ENCODE data around the gene ARHGAP23.

Gene ARHGAP23

DNA sequence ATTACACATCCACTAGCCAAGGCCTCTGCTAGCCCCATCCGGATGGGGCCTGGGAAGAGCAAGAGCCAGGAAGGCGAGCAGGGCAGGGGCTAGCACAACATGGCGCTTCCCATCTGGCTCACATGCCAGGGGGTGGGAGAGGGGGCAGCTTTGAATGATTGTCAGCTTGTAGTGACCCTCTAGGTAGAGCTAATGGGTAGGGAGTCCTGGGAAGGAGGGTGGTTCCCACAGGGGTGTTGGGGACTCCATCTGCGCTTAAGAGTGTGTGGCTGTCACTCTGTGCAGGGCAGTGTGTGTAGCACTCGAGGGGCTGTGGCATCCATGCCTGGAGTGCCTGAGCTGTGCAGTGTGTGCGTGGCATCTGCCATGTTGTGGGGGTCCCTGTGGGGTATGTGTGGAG lies 24.5 kb downstream of the ARHGAP23 start:
- ATAC-seq, result no peak
- TF ChIP-seq, protein P1, sequence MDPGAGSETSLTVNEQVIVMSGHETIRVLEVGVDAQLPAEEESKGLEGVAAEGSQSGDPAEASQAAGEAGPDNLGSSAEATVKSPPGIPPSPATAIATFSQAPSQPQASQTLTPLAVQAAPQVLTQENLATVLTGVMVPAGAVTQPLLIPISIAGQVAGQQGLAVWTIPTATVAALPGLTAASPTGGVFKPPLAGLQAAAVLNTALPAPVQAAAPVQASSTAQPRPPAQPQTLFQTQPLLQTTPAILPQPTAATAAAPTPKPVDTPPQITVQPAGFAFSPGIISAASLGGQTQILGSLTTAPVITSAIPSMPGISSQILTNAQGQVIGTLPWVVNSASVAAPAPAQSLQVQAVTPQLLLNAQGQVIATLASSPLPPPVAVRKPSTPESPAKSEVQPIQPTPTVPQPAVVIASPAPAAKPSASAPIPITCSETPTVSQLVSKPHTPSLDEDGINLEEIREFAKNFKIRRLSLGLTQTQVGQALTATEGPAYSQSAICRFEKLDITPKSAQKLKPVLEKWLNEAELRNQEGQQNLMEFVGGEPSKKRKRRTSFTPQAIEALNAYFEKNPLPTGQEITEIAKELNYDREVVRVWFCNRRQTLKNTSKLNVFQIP (CRISPR knock-in tag; IDR thresholded peaks at IDR 0.05; ENCODE audit: borderline replicate concordance, low read depth), result no peak
- TF ChIP-seq ZNF8 (CRISPR knock-in tag; IDR thresholded peaks at IDR 0.05) (no peak), ZFP3 (CRISPR knock-in tag; IDR thresholded peaks at IDR 0.05) (no peak), TOX (CRISPR knock-in tag; IDR thresholded peaks at IDR 0.05; ENCODE audit: borderline replicate concordance) (no peak), ZFP30 (CRISPR knock-in tag; IDR thresholded peaks at IDR 0.05) (no peak), CSDC2 (CRISPR knock-in tag; IDR thresholded peaks at IDR 0.05) (no peak), ZC3H10 (CRISPR knock-in tag; IDR thresholded peaks at IDR 0.05) (no peak), SNAI2 (CRISPR knock-in tag; IDR thresholded peaks at IDR 0.05) (no peak), GLIS3 (CRISPR knock-in tag; IDR thresholded peaks at IDR 0.05) (no peak), ISL1 (CRISPR knock-in tag; IDR thresholded peaks at IDR 0.05) (no peak)
- TF ChIP-seq, protein P2, sequence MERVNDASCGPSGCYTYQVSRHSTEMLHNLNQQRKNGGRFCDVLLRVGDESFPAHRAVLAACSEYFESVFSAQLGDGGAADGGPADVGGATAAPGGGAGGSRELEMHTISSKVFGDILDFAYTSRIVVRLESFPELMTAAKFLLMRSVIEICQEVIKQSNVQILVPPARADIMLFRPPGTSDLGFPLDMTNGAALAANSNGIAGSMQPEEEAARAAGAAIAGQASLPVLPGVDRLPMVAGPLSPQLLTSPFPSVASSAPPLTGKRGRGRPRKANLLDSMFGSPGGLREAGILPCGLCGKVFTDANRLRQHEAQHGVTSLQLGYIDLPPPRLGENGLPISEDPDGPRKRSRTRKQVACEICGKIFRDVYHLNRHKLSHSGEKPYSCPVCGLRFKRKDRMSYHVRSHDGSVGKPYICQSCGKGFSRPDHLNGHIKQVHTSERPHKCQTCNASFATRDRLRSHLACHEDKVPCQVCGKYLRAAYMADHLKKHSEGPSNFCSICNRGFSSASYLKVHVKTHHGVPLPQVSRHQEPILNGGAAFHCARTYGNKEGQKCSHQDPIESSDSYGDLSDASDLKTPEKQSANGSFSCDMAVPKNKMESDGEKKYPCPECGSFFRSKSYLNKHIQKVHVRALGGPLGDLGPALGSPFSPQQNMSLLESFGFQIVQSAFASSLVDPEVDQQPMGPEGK (CRISPR knock-in tag; IDR thresholded peaks at IDR 0.05; ENCODE audit: borderline replicate concordance), result no peak
- TF ChIP-seq, protein P3, sequence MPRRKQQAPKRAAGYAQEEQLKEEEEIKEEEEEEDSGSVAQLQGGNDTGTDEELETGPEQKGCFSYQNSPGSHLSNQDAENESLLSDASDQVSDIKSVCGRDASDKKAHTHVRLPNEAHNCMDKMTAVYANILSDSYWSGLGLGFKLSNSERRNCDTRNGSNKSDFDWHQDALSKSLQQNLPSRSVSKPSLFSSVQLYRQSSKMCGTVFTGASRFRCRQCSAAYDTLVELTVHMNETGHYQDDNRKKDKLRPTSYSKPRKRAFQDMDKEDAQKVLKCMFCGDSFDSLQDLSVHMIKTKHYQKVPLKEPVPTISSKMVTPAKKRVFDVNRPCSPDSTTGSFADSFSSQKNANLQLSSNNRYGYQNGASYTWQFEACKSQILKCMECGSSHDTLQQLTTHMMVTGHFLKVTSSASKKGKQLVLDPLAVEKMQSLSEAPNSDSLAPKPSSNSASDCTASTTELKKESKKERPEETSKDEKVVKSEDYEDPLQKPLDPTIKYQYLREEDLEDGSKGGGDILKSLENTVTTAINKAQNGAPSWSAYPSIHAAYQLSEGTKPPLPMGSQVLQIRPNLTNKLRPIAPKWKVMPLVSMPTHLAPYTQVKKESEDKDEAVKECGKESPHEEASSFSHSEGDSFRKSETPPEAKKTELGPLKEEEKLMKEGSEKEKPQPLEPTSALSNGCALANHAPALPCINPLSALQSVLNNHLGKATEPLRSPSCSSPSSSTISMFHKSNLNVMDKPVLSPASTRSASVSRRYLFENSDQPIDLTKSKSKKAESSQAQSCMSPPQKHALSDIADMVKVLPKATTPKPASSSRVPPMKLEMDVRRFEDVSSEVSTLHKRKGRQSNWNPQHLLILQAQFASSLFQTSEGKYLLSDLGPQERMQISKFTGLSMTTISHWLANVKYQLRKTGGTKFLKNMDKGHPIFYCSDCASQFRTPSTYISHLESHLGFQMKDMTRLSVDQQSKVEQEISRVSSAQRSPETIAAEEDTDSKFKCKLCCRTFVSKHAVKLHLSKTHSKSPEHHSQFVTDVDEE (CRISPR knock-in tag; IDR thresholded peaks at IDR 0.05), result no peak
- TF ChIP-seq, protein P4, sequence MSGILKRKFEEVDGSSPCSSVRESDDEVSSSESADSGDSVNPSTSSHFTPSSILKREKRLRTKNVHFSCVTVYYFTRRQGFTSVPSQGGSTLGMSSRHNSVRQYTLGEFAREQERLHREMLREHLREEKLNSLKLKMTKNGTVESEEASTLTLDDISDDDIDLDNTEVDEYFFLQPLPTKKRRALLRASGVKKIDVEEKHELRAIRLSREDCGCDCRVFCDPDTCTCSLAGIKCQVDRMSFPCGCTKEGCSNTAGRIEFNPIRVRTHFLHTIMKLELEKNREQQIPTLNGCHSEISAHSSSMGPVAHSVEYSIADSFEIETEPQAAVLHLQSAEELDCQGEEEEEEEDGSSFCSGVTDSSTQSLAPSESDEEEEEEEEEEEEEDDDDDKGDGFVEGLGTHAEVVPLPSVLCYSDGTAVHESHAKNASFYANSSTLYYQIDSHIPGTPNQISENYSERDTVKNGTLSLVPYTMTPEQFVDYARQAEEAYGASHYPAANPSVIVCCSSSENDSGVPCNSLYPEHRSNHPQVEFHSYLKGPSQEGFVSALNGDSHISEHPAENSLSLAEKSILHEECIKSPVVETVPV (CRISPR knock-in tag; IDR thresholded peaks at IDR 0.05), result no peak

DNA sequence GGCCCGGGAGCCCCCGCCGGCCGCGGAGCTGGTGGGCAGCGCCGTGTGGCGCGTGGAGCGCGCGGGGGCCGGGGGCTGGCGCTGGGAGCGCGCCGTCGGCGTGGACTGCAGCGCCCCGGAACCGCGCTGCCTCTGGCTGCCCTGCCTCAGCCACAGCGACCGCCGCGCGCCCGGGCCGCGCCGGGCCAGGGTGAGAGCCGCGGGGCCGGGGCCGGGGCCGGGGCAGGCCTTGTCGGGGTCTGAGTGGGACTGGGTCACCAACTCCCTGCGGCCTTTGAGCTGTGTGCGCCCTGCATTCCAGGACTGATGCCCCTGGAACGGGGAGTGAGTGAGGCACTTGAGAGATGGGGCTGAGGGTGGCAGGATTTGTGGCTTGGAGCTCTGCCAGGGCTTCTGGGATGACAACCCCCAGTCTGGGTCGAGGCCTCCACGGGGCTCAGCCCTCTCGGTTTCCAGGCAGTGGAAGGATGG lies 25.7 kb downstream of the ARHGAP23 start:
- TF ChIP-seq, protein P5, sequence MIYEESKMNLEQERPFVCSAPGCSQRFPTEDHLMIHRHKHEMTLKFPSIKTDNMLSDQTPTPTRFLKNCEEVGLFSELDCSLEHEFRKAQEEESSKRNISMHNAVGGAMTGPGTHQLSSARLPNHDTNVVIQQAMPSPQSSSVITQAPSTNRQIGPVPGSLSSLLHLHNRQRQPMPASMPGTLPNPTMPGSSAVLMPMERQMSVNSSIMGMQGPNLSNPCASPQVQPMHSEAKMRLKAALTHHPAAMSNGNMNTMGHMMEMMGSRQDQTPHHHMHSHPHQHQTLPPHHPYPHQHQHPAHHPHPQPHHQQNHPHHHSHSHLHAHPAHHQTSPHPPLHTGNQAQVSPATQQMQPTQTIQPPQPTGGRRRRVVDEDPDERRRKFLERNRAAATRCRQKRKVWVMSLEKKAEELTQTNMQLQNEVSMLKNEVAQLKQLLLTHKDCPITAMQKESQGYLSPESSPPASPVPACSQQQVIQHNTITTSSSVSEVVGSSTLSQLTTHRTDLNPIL (CRISPR knock-in tag; IDR thresholded peaks at IDR 0.05; ENCODE audit: low read depth), result no peak
- TF ChIP-seq CSDC2 (CRISPR knock-in tag; IDR thresholded peaks at IDR 0.05), result no peak
- no peak; the same call in 1 of the 3 replicates for ATAC-seq

DNA sequence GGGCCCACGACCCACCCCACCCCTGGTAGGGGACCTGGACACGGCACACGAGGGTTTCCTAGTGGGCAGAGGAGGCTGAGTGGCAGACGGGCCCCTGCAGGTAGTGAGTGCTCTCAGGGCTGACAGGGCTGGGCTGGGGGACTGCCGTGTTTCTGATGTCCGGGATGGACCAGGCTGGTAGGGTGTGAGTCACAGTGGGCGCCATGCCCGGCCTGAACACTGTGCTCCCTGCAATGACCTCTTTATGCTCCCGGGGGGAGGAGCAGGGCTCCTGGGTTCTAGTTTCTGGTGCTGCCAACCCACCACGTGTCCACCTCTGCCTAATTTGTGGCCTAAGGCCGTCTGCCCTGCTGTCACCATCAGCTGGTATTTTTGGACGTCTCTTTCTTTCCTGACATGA lies 26.3 kb downstream of the ARHGAP23 start:
- TF ChIP-seq SNAI2 (CRISPR knock-in tag; IDR thresholded peaks at IDR 0.05) (no peak), ZFP3 (CRISPR knock-in tag; IDR thresholded peaks at IDR 0.05) (0 out of 2 replicates have a peak, but pooled peaks have one; percentile 22), RARB (CRISPR knock-in tag; IDR thresholded peaks at IDR 0.05) (no peak)
- peak; percentile 75 for ATAC-seq

DNA sequence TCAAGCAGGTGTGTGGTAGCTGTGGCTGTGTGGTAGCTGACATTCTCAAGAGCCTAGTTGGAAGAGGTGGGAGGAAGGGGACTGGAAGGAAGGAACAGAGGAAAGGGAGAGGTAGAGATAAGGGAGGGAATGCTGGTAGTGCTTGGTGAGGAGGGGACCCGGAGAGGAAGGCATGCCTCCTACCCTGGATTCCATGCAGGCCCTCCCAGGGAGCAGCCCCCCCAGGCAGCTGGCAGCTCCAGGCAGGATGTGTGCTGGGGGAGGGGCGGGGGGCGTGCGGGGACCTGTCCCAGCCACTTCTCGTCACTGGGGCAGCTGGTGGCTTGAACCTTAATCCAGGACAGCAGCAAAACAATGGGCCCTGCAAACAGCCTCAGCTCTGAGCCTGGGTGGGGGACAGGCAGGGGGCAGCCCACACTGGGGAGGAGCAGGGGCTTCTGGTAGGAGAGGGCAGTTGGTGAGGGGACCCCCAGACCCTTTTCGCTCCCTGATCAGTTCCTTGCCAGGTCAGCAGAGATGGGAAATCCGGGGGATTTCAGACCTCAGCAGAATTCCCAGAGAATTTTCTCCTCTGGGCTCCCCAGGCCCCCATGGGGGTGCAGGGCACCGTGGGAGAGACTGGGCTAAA lies 27.1 kb downstream of the ARHGAP23 start:
- ATAC-seq, result no peak
- no peak for TF ChIP-seq GLIS3 (CRISPR knock-in tag; IDR thresholded peaks at IDR 0.05)
- TF ChIP-seq, protein P3 (CRISPR knock-in tag; IDR thresholded peaks at IDR 0.05), result no peak
- no peak for TF ChIP-seq ZNF8 (CRISPR knock-in tag; IDR thresholded peaks at IDR 0.05)
- no peak for TF ChIP-seq ZFP3 (CRISPR knock-in tag; IDR thresholded peaks at IDR 0.05)
- TF ChIP-seq ARNTL (CRISPR knock-in tag; IDR thresholded peaks at IDR 0.05; ENCODE audit: borderline replicate concordance, low read depth), result no peak
- no peak for TF ChIP-seq RARB (CRISPR knock-in tag; IDR thresholded peaks at IDR 0.05)
- TF ChIP-seq ZFP30 (CRISPR knock-in tag; IDR thresholded peaks at IDR 0.05), result no peak
- no peak for TF ChIP-seq BACH2 (CRISPR knock-in tag; IDR thresholded peaks at IDR 0.05; ENCODE audit: borderline replicate concordance)
- no peak for TF ChIP-seq ZC3H10 (CRISPR knock-in tag; IDR thresholded peaks at IDR 0.05)
- TF ChIP-seq, protein P5 (CRISPR knock-in tag; IDR thresholded peaks at IDR 0.05; ENCODE audit: low read depth), result no peak
- no peak for TF ChIP-seq TCF4 (CRISPR knock-in tag; IDR thresholded peaks at IDR 0.05; ENCODE audit: borderline replicate concordance)
- TF ChIP-seq, protein P4 (CRISPR knock-in tag; IDR thresholded peaks at IDR 0.05), result no peak

Measured in SK-N-SH treated with all-trans-retinoic acid at 6 μM for 48 hours (cell line).